Mucosa of stomach (tissue), 1 donor: ENCODE measurements around the gene COX6B2.

Source experiments
- H3K27me3 ChIP-seq: one replicate; pipeline ENCODE4 v1.7.0; 2013; ENCODE audit warnings: mild to moderate bottlenecking, low read length; ENCODE audit not compliant: control insufficient read depth, insufficient read depth
- H3K36me3 ChIP-seq: one replicate; pipeline ENCODE4 v1.7.0; 2013; ENCODE audit warnings: low read length; ENCODE audit not compliant: control insufficient read depth, insufficient read depth
- H3K4me1 ChIP-seq: one replicate; pipeline ENCODE4 v1.7.0; 2013; ENCODE audit warnings: mild to moderate bottlenecking, low read length; ENCODE audit not compliant: control insufficient read depth, insufficient read depth
- H3K4me3 ChIP-seq: one replicate; pipeline ENCODE4 v1.7.0; 2013; ENCODE audit warnings: low read length
- H3K9ac ChIP-seq: one replicate; pipeline ENCODE4 v1.7.0; 2013; ENCODE audit warnings: mild to moderate bottlenecking, low read length, moderate library complexity
- H3K9me3 ChIP-seq: one replicate; pipeline ENCODE4 v1.7.0; 2013; ENCODE audit warnings: mild to moderate bottlenecking, low read length, moderate library complexity; ENCODE audit not compliant: control insufficient read depth
- donor health status: Pancreatic carcinoma.

Gene COX6B2

DNA sequence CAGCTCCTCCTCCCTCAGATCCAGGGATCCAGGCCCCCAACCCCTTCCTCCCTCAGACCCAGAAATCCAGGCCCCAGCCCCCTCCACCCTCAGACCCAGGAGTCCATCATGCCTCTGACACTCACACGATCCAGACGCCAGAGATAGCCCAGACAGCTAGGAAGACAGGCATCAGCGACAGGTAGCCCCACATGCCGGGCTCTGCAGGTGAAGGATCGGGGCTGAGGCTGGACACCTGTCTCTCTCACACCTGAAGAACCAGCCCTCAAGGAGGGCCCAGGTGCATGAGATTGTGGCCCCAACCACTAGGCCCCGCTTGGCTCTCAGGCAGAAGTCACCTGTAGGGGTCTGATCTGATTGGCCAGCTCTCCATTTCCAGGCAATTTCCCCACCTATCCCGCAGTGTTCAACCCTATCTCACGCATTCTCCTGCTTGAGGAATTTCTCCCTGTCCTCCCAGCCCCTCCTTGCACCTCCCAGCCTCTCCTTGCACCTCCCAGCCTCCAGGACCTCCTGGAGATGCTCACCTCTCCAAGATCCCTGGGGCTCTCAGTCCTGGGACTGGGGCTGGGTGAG is 33.6 kb downstream of the COX6B2 start:
- Histone ChIP-seq H3K9ac (no peak overlapping the region), H3K27me3 (peaks cover 6% of the 10 kb centered on the region), H3K4me1 (peaks cover 23% of the 10 kb centered on the region), H3K36me3 (no peaks in the 10 kb centered on the region), H3K4me3 (no peak overlapping the region), H3K9me3 (no peaks in the 10 kb centered on the region)

DNA sequence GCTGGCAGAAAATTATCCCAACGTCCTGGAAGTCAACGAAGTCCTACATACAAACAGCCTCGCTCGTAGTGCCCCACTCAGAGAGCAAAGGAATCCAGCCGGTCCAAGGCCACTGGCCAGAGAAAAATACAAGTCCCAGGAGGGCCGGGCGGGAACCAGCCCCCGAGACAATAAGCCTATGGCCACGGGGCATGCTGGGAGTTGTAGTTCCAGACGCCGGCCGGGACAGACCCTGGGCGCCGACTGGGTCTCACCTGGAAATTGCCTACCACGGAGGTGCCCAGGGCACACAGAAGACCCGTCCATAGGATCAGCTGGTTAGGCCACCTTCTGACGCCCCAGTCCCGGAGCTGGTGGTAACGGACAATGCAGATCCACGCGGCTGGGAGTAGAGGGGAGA is 34.7 kb downstream of the COX6B2 start:
- peaks cover 23% of the 10 kb centered on the region for H3K4me1 ChIP-seq
- H3K27me3 ChIP-seq: peaks cover 6% of the 10 kb centered on the region
- no peaks in the 10 kb centered on the region for H3K9me3 ChIP-seq
- H3K36me3 ChIP-seq: no peaks in the 10 kb centered on the region
- H3K4me3 ChIP-seq: no peak overlapping the region
- no peak overlapping the region for H3K9ac ChIP-seq

- no peak overlapping the region for H3K4me3 ChIP-seq
- H3K4me1 ChIP-seq: peaks cover 8% of the 10 kb centered on the region
- peaks cover 6% of the 10 kb centered on the region for H3K27me3 ChIP-seq
- H3K9ac ChIP-seq: no peak overlapping the region
- no peaks in the 10 kb centered on the region for H3K36me3 ChIP-seq
- H3K9me3 ChIP-seq: no peaks in the 10 kb centered on the region
Observed at GRCh38 chr19:55316646-55317045, 37.9 kb downstream of the COX6B2 start.

DNA sequence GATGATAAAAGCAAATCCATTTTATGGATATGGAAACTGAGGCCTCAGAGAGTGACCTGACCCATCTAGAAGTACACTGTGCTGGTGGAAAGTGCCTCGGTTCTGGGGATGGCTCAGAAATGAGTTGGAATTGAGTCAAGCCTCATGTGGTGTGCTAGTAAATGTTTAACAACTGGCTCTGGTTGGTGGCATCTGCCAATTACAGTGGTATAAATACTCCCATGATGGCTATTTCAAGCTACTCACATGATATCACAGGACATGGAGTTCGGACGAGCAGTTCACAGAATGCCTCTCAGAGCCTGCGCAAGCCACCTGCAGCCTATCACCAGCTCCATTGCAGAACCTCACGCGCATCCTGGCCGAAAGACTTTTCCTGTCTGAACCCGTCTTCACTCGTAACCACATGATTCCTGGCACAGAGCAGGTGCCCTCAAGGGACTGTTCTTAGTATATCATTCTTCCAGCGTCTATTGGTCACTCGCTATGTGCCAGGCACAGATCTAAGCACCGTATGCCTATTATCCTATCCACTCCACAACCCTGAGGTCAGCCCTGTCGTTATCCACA is 38.5 kb downstream of the COX6B2 start:
- peaks cover 2% of the 10 kb centered on the region for H3K4me1 ChIP-seq
- H3K27me3 ChIP-seq: peaks cover 6% of the 10 kb centered on the region
- no peaks in the 10 kb centered on the region for H3K36me3 ChIP-seq
- H3K9ac ChIP-seq: no peak overlapping the region
- H3K4me3 ChIP-seq: no peak overlapping the region
- no peaks in the 10 kb centered on the region for H3K9me3 ChIP-seq

- no peaks in the 10 kb centered on the region for H3K27me3 ChIP-seq
- H3K36me3 ChIP-seq: no peaks in the 10 kb centered on the region
- H3K4me3 ChIP-seq: no peak overlapping the region
- H3K4me1 ChIP-seq: no peaks in the 10 kb centered on the region
- no peak overlapping the region for H3K9ac ChIP-seq
- no peaks in the 10 kb centered on the region for H3K9me3 ChIP-seq
Observed at GRCh38 chr19:55314396-55314795, 40.1 kb downstream of the COX6B2 start.

DNA sequence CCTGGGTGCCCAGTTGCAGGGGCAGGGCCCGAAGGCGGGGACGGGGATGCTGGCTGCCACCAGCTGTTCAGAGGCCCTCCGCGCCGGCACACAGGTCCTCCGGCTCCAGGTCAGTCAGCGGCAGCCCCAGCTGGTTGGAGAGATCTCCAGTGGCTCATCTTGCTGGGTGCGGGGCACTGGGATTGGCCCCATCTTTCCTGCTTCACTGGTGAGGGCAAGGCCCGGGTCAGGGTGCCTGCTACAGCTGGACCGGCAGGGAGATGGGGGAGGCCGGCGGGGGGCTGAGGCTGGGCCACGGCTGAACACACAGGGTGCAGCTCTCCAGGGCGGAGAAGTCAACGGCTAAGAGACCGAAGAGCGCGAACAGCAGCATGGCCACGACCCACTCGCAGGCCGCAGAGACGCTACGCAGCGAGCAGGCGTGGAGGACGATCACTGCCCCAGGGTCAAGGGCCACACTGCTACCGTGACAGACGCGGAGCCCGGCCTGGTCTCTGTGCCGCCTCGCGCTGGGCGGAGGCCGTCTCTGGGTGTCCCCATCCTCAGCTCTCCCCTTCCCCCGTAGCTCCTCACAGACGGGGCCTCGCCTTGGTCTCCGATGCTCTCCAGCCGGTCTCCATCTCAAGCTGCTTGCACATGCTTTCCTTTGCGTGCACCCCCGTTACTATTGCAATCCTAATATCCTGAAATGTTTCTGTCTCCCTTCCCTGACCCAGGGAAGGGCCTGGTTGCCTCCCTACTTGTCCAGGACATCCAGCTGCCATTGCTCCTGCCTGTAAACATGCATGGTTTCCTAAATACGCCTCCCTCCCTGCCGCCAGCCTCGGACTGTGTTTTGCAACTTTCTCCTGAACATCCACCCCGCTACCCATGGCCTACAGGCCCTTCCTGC is 41.7 kb downstream of the COX6B2 start:
- Histone ChIP-seq H3K9me3 (no peaks in the 10 kb centered on the region), H3K4me3 (no peak overlapping the region), H3K9ac (no peak overlapping the region), H3K27me3 (no peaks in the 10 kb centered on the region), H3K36me3 (no peaks in the 10 kb centered on the region), H3K4me1 (no peaks in the 10 kb centered on the region)

DNA sequence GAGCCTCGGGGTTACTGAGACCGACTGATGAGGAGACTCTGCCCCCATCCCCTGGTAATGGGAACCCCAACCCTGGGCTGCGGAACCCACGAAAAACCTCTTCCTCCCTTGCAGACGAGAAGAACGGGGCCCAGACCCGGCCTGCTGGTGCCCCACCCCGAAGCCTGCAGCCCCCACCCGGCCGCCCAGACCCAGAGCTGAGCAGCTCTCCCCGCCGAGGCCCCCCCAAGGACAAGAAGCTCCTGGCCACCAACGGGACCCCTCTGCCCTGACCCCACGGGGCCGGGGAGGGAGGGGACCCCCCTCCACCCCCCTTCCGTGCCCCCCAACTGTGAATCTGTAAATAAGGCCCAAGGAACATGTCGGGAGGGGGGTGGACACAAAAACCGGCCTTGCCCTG is 42.7 kb downstream of the COX6B2 start:
- H3K27me3 ChIP-seq: no peaks in the 10 kb centered on the region
- no peak overlapping the region for H3K4me3 ChIP-seq
- H3K9me3 ChIP-seq: no peaks in the 10 kb centered on the region
- H3K4me1 ChIP-seq: no peaks in the 10 kb centered on the region
- H3K9ac ChIP-seq: no peak overlapping the region
- no peaks in the 10 kb centered on the region for H3K36me3 ChIP-seq

DNA sequence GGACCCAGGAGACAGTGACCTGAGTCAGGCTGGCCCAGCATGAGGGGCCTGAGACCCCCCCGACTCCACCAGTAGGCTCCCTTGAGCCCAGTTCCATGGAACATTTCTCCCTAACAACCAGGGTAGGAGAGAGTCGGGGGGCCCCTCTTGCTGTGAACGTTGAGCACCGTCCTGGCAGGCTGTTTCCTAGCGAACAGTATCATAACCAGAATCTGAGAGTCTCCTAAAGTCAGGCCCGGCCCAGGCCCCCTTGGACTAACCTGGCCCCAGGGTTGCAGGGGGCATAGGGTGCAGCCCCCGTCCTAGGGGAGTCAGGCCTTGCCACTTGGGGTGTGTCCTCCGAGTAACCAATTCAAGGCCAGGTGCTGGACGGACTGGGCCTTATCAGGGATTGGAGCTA is 43.1 kb downstream of the COX6B2 start:
- Histone ChIP-seq H3K4me3 (no peak overlapping the region), H3K27me3 (no peaks in the 10 kb centered on the region), H3K36me3 (no peaks in the 10 kb centered on the region), H3K9me3 (no peaks in the 10 kb centered on the region), H3K4me1 (no peaks in the 10 kb centered on the region), H3K9ac (no peak overlapping the region)

DNA sequence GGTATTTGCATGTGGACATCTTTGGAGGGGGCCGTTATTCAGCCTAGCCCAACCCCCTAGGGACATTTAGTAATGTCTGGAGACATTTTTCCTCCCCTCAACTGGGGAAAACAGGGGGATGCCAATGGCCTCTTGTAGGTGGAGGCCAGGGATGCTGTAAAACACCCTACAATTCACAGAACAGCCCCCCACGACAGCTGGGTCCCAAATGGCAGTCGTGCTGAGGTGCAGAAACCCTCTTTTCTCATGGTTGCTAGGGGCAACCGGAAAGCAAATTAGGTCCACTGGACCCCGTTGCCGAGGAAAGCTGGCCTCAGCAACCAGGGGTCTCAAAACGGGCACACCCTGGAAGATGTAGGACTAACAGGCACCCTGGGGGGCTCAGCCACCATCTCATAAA is 44.0 kb downstream of the COX6B2 start:
- H3K27me3 ChIP-seq: no peaks in the 10 kb centered on the region
- no peaks in the 10 kb centered on the region for H3K4me1 ChIP-seq
- no peaks in the 10 kb centered on the region for H3K36me3 ChIP-seq
- no peak overlapping the region for H3K9ac ChIP-seq
- H3K4me3 ChIP-seq: no peak overlapping the region
- no peaks in the 10 kb centered on the region for H3K9me3 ChIP-seq

DNA sequence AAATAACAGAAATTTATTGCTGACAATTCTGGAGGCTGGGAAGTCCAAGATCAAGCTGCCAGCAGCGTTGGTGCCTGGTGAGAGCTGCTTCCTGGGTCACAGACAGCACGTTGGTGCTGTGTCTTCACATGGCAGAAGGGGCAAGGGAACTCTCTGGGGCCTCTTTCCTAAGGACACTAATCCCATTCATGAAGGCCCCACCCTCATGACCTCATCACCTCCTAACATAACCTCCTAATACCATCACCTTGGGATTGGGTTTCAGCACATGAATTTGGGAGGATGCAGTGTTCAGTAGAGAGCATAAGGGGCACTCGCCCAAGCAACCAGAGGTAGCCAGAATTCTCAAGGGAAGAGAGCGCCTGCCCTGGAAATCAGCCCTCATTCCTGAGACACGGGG is 45.1 kb downstream of the COX6B2 start:
- no peak overlapping the region for H3K4me3 ChIP-seq
- H3K36me3 ChIP-seq: no peaks in the 10 kb centered on the region
- H3K27me3 ChIP-seq: no peaks in the 10 kb centered on the region
- H3K9me3 ChIP-seq: no peaks in the 10 kb centered on the region
- H3K9ac ChIP-seq: no peak overlapping the region
- H3K4me1 ChIP-seq: no peaks in the 10 kb centered on the region

DNA sequence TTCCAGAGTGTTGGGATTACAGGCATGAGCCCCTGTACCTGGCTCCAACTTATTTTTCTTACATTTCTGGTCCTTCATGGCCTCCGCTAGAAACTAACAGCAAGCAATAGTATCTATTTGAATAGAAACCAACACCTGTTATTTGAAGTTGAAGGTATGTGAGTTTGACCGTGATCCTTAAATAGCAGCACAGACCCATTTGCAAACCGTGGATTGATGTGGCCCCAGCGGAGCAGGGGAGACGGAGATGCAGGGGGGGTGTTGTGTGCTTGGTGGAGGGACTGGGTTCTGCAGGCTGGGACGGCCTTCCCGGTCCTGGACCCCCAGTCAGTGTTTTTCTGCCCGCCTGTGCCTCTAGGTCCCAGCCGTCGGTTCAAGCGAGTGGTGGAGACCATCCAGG is 46.2 kb downstream of the COX6B2 start:
- Histone ChIP-seq H3K36me3 (no peaks in the 10 kb centered on the region), H3K4me1 (no peaks in the 10 kb centered on the region)

GRCh38 chr19:55306712-55307111 is 47.8 kb downstream of the COX6B2 start:
- Histone ChIP-seq H3K9me3 (no peaks in the 10 kb centered on the region), H3K36me3 (no peaks in the 10 kb centered on the region), H3K27me3 (no peaks in the 10 kb centered on the region), H3K4me3 (no peak overlapping the region), H3K9ac (no peak overlapping the region), H3K4me1 (peaks cover 6% of the 10 kb centered on the region)

More for the DNA sequence above, 46.2 kb downstream of the COX6B2 start:
- no peaks in the 10 kb centered on the region for H3K9me3 ChIP-seq
- no peak overlapping the region for H3K9ac ChIP-seq
- no peaks in the 10 kb centered on the region for H3K27me3 ChIP-seq
- H3K4me3 ChIP-seq: no peak overlapping the region
